H1 (cell line): Measurements from ENCODE around the gene MRPL39. TPM values are rescaled to one million over a fixed set of nuclear protein-coding genes. Genes with fewer than 3 reads are reported as not detected.

Source experiments
- E2F6 ChIP-seq: IDR thresholded peaks from 2 replicates; pipeline ENCODE4 v1.6.1; 2012; ENCODE audit warnings: inconsistent platforms
- JUN ChIP-seq: IDR thresholded peaks from 2 replicates; pipeline ENCODE4 v1.6.1; 2011; ENCODE audit warnings: low read depth, mild to moderate bottlenecking, improper control_type of control experiment, low read length
- YY1 ChIP-seq: IDR thresholded peaks from 2 replicates; pipeline ENCODE4 v1.6.1; 2011; ENCODE audit warnings: low read depth, mild to moderate bottlenecking, low read length
- polyA plus RNA-seq, 7 experiments: library from polyadenylated mRNA; depleted of rRNA in 3 of 7; stranded (reverse) in 5 of 7; unstranded in 2 of 7; fragments of >200 nt in 5 of 7; fragments of 200-250 nt in 2 of 7; gene quantifications; 1 replicate in 5 of 7; 2 replicates in 1 of 7; 4 replicates in 1 of 7; pipeline versions ENCODE4 v1.2.1 to v1.2.3, GENCODE V29; 2011 to 2013; ENCODE audit warnings: missing spikeins in 2 of 7, mixed read lengths in 2 of 7
- total RNA-seq: library from RNA; stranded (reverse); fragmentation: NEBNext Ultra II Directional; extraction: Animal tissue kit (Norgen Biotek cat#: 25700); gene quantifications from 2 replicates; pipeline ENCODE4 v1.2.1, GENCODE V29; 2021

Gene MRPL39
- total and polyA plus RNA-seq, 2 of the 8 experiments (the other 6 are each of a cell fraction or from before 2014, with no cell fraction given) = 20.3 to 43.2 TPM

GRCh38 chr21:25586326-25586725, 21.0 kb downstream of the MRPL39 start (continued):
- no peak for TF ChIP-seq YY1
- no peak for TF ChIP-seq JUN
- no peak for TF ChIP-seq E2F6
